ENCODE data around the gene COX20.
"Not testable (repeated sequence)": the region's sequence is repeated elsewhere in the genome, so short reads cannot be mapped to it uniquely, and the experiment has no call there.

- TF ChIP-seq IRF3 (IDR thresholded peaks at IDR 0.05; ENCODE audit: low read depth, low read length); EZH2phosphoT487 (IDR thresholded peaks at IDR 0.05; ENCODE audit: borderline replicate concordance, low read depth); RFX5 (IDR thresholded peaks at IDR 0.05; ENCODE audit: low read length); POLR2AphosphoS5 (IDR thresholded peaks at IDR 0.05; ENCODE audit: low read depth, low read length); SIN3A (IDR thresholded peaks at IDR 0.05; ENCODE audit: borderline replicate concordance, low read depth, low read length); CTCF (IDR thresholded peaks at IDR 0.05); CHD2 (IDR thresholded peaks at IDR 0.05; ENCODE audit: low read length, partially characterized antibody); JUND (IDR thresholded peaks at IDR 0.05); NRF1 (IDR thresholded peaks at IDR 0.05; ENCODE audit: low read depth, low read length): not testable (repeated sequence)
Observed at GRCh38 chr1:244833260-244833659, 2.2 kb upstream of the COX20 start.
